AG10803 (cell line): Measurements from ENCODE around the gene CLIC6.

Experiments
- DNase-seq: peaks from one replicate; pipeline ENCODE4 v3.0.0; 2010; ENCODE audit warnings: low read depth
- H3K4me3 ChIP-seq: 2 replicates; pipeline ENCODE4 v1.5.1; 2011; ENCODE audit warnings: mild to moderate bottlenecking, low read length, control low read depth
- CTCF ChIP-seq: conservative IDR thresholded peaks from 2 replicates; pipeline ENCODE4 v1.5.1; 2011; ENCODE audit warnings: mild to moderate bottlenecking, low read length, control low read depth, inconsistent platforms

Gene CLIC6

DNA sequence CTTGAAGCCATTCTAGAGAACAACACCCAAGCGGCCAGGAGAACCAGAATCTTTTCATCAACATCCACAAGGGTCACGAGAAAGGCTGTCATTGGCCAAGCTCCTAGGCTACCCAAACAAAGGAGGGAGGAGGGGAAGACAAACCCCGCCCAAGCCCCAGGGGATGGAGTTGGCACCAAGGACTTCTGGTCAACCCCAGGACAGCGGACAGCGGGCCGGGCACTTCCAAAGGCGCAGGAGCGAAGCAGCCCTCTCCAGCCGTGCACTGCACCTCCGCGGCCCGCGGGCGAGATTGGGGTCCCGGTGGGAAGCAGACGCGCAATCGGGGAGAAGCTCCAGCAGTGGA is at the start of gene CLIC6:
Gene CLIC6, plus strand, starts transcription at position 192 of the 346 bp plus-strand sequence. CDS start 395 bp downstream, outside the sequence.
- H3K4me3 ChIP-seq, result no peak within 1 kb of the TSS
- DNase-seq, result no peak
- no peak for TF ChIP-seq CTCF

DNA sequence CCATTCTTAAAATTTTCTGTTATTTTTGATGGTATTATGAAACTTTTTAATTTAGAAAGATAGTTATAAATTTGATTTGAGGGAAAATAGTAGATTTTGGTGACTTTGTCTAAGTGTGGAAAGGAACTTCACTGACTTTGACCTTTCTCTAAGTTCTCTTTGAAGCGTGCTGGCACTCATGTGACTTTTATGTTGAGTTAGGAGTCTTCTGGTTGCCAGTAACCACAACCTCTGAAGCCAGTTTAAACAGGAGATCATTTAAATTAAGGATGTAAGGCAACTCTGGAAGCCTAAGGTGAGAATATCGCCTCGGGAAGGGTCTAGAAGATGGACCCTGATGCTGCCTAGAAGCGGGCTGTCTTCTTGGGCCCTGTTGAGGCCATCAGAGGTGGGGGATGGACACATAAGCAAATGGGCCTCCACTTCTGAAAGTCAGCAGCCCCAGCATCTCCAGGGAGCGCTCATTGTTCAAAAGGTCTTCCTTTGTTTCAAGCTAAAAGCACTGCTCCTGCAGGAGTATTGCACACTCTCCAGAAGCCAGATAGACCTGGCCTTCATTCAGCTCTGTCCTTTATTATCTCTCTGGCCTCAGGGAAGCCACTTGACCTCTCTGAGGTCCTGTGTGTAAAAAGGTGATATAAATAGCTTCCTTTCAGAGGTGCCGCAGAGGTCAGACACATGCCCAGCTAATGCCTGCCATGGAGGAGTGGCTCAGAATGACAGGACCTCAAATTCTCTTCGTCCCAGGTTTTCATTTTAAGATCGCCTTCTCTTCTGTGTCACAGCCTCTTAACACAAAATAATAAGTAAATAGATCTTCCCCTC is 48.7 kb upstream of the CLIC6 start:
- no peak overlapping the region for H3K4me3 ChIP-seq

DNA sequence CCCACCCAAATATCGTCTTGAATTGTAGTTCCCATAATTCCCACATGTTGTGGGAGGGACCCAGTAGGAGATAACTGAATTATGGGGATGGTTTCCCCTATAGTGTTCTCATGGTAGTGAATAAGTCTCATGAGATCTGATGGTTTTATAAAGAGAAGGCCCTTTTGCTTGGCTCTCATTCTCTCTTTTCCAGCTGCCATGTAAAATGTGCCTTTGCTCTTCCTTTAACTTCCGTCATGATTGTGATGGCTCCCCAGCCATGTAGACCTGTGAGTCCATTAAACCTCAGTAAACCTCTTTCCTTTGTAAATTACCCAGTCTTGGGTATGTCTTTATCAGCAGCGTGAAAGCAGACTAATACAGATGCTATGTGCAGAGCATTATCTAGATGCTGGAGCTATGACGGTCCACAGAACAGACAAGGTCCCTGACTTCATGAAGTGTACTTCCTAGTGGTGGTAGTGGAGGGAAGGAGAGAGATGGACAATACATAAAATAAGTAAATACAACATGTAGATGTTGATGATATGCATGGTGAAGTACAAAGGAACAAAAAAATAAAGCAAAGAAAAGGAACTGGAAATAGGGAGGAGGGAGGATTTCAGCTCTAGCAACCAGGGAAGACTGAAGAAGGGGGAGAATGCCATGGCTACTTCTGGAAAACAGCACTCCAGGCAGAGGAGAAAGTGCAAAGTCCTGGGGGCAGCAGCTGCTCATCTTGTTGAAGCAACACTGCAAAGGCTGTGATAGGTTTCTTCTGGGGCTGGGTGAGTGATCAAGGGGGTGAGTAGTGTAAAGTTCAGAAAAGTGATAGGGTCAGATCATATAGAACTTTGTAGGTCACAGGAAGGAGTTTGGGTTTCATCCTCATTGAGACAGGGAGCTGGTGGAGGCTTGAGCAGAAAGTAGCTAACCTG is 47.1 kb upstream of the CLIC6 start:
- H3K4me3 ChIP-seq, result no peak overlapping the region
- TF ChIP-seq CTCF, result no peak
- no peak for DNase-seq

More for the DNA sequence above, 48.7 kb upstream of the CLIC6 start:
- DNase-seq, result no peak
- no peak for TF ChIP-seq CTCF

DNA sequence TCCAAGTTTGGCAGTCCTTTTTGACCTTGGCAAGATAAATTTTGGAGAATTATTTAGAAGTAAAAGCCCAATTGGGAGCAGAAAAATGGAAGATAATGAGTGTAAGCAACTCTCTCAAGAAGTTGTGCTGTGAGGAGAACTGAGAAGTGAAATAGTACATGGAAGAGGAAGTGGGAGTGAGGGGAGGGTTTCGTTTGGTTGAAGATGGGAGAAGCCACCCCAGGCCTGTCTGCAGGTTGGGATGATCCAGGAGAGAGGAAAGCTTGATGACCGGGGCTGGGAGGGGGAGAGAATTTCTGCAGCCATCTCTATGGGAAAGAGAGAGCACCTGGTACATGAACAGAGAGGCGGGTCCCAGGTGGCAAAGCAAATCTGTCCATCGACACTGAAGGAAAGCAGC is 45.3 kb upstream of the CLIC6 start:
- no peak for DNase-seq
- TF ChIP-seq CTCF, result no peak
- H3K4me3 ChIP-seq, result no peak overlapping the region

GRCh38 chr21:34625030-34625593 is 43.7 kb upstream of the CLIC6 start:
- H3K4me3 ChIP-seq, result no peak overlapping the region
- no peak for TF ChIP-seq CTCF

GRCh38 chr21:34626131-34626530 is 42.7 kb upstream of the CLIC6 start:
- no peak for TF ChIP-seq CTCF
- DNase-seq, result no peak

More at GRCh38 chr21:34625030-34625593, 43.7 kb upstream of the CLIC6 start:
- DNase-seq, result no peak

More at GRCh38 chr21:34626131-34626530, 42.7 kb upstream of the CLIC6 start:
- H3K4me3 ChIP-seq, result no peak overlapping the region
